GM18867 (cell line): ENCODE data around the gene TSPYL2.
A peak's percentile ranks its signal among the peaks of the same experiment; 100 is the strongest.

ENCODE experiments used
- ATAC-seq: cut with Tn5 transposase; IDR thresholded peaks from one replicate; pipeline ENCODE4 v1.9.1; 2021; ENCODE audit warnings: mild to moderate bottlenecking, moderate library complexity; ENCODE audit not compliant: unreplicated experiment

The TSPYL2 gene

GRCh38 chrX:53081925-53082772 is at the start of gene TSPYL2:
Gene TSPYL2, plus strand, starts transcription at chrX:53082367. Its CDS starts 132 bp downstream, at chrX:53082499.
- peak; percentile 92 for ATAC-seq

- ATAC-seq: no peak
These were observed 46.0 kb upstream of the TSPYL2 start for GRCh38 chrX:53036149-53036548.

- ATAC-seq: no peak
These were observed 42.9 kb upstream of the TSPYL2 start for GRCh38 chrX:53039236-53039635.

- no peak for ATAC-seq
These were observed 37.2 kb upstream of the TSPYL2 start for GRCh38 chrX:53044995-53045394.

GRCh38 chrX:53047228-53047627 is 34.9 kb upstream of the TSPYL2 start:
- ATAC-seq: no peak

GRCh38 chrX:53048169-53049126 is 33.7 kb upstream of the TSPYL2 start, which contains the start of gene GPR173:
Gene GPR173, plus strand, starts transcription at chrX:53048789. Its CDS starts 27,833 bp downstream, at chrX:53076622.
- ATAC-seq: no peak

GRCh38 chrX:53049127-53049517 is 33.0 kb upstream of the TSPYL2 start:
- no peak for ATAC-seq

- no peak for ATAC-seq
These were observed 31.3 kb upstream of the TSPYL2 start for GRCh38 chrX:53050841-53051240.

GRCh38 chrX:53055244-53055849 is 26.8 kb upstream of the TSPYL2 start:
- ATAC-seq: no peak

GRCh38 chrX:53056292-53056691 is 25.9 kb upstream of the TSPYL2 start:
- ATAC-seq: no peak

- ATAC-seq: no peak
These were observed 17.1 kb upstream of the TSPYL2 start for GRCh38 chrX:53065104-53065503.

GRCh38 chrX:53071064-53071463 is 11.1 kb upstream of the TSPYL2 start:
- ATAC-seq: no peak

GRCh38 chrX:53071604-53072417 is 10.4 kb upstream of the TSPYL2 start:
- ATAC-seq: peak; percentile 86

- ATAC-seq: no peak
These were observed 9.6 kb upstream of the TSPYL2 start for GRCh38 chrX:53072418-53073114.

- no peak for ATAC-seq
These were observed 9.0 kb upstream of the TSPYL2 start for GRCh38 chrX:53073115-53073586.

- no peak for ATAC-seq
These were observed 7.2 kb upstream of the TSPYL2 start for GRCh38 chrX:53075011-53075410.

- no peak for ATAC-seq
These were observed 5.5 kb upstream of the TSPYL2 start for GRCh38 chrX:53076671-53077070.

GRCh38 chrX:53077207-53078197 is 4.7 kb upstream of the TSPYL2 start:
- ATAC-seq: no peak
